Prostate gland (tissue), 2 donors: Measurements from ENCODE around the gene PC.

Experiments
- CTCF ChIP-seq, 4 experiments: fragments of 200-600 bp in 2 of 4; fragments of 450-650 bp in 2 of 4; sonication (generic) in 2 of 4; IDR thresholded peaks; 1 replicate in 3 of 4; 2 replicates in 1 of 4; pipeline ENCODE4 v1.5.1; 2016 to 2019; ENCODE audit warnings: antibody characterized with exemption in 4 of 4, mild to moderate bottlenecking in 2 of 4, moderate library complexity in 2 of 4
- POLR2A ChIP-seq: fragments of 450-650 bp; IDR thresholded peaks from one replicate; pipeline ENCODE4 v1.6.1; 2016; ENCODE audit warnings: antibody characterized with exemption, mild to moderate bottlenecking

DNA sequence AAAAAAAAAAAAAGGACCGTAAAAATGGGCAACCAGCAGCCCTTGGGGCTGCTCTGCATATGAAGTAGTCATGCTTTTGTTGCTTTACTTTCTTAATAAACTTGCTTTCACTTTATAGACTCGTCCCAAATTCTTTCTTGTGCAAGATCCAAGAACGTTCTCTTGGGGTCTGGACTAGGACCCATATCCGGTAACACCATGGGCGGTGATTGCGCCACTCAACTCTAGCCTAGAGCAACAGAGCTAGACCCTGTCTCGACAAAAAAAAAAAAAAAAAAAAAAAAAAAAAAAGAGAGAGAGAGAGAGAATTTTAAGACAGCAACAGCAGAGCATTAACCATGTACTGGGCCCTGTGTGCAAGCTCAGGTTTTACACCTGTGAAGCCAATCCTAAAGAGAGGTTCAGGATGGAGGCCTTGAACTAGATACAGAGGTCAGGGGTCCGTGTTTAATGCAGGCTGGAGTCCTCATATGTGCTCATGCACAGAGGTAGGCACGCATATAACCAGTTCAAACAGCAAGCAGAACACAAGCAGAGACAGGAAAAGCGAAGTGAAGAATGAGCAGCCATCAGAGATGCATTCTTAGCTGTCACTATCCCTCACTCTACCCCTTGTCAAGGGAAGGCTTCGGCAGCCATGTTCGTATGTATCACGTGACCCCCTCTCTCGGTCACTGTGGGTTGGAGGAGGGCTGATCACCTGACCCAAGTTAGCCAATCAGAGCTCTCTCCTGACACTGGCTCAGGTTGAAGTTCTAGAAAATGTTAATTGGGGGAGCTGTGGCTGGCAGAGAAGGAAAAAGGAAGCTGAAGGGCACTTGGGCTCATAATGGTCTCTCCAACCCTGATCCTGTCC lies 48.1 kb upstream of the PC start:
- no peak for TF ChIP-seq CTCF (IDR thresholded peaks at IDR 0.05)
- TF ChIP-seq POLR2A = no peak
